Right lobe of liver (tissue), 6 donors: ENCODE data around the gene PRPF6. TPM values are rescaled to one million over a fixed set of nuclear protein-coding genes. Genes with fewer than 3 reads are reported as not detected.

Experiments used
- ATAC-seq, 4 donors: fragments of 200-7000 bp; cut with Tn5 transposase; one replicate each; pipeline ENCODE4 v1.9.1; 2020; ENCODE audit warnings: mild to moderate bottlenecking in 4 of 4, moderate library complexity in 4 of 4
- DNase-seq, 3 donors: peaks; one replicate each; pipeline ENCODE4 v3.0.0-alpha.2; 2020
- H3K27ac ChIP-seq, 3 donors: fragments of 200-600 bp; one replicate each; pipeline ENCODE4 v1.8.0; 2022
- H3K27me3 ChIP-seq, 2 donors: fragments of 200-600 bp; one replicate each; pipeline ENCODE4 v1.8.0; 2022
- H3K36me3 ChIP-seq, 4 donors: fragments of 200-600 bp; sonication (generic) in 1 of 4; one replicate each; pipeline versions ENCODE4 v1.5.1 to v1.8.0; 2017 to 2022; ENCODE audit warnings: control low read depth in 1 of 4
- H3K4me1 ChIP-seq, 4 donors: fragments of 200-600 bp; sonication (generic) in 1 of 4; one replicate each; pipeline versions ENCODE4 v1.5.1 to v1.8.0; 2017 to 2022; ENCODE audit warnings: control low read depth in 1 of 4
- H3K4me3 ChIP-seq, 3 donors: fragments of 200-600 bp; one replicate each; pipeline ENCODE4 v1.8.0; 2022
- H3K9me3 ChIP-seq, 4 donors: fragments of 200-600 bp; sonication (generic) in 1 of 4; one replicate each; pipeline versions ENCODE4 v1.5.1 to v1.8.0; 2017 to 2022; ENCODE audit warnings: control low read depth in 1 of 4
- CTCF ChIP-seq, 4 donors: fragments of 200-600 bp in 3 of 4; fragments of 450-650 bp in 1 of 4; IDR thresholded peaks; one replicate each; pipeline versions ENCODE4 v1.5.1 to v1.8.0; 2016 to 2022; ENCODE audit warnings: antibody characterized with exemption in 4 of 4, mild to moderate bottlenecking in 2 of 4
- POLR2A ChIP-seq: fragments of 450-650 bp; IDR thresholded peaks from one replicate; pipeline ENCODE4 v1.6.1; 2017; ENCODE audit warnings: antibody characterized with exemption, mild to moderate bottlenecking
- WGBS: methylation state at CpG from one replicate; pipeline ENCODE4 v1.1.6; 2018; ENCODE audit warnings: low coverage, low lambda C conversion rate; ENCODE audit not compliant: insufficient coverage; ENCODE audit errors: missing lambda C conversion rate; 5-methylcytosine and 5-hydroxymethylcytosine counted together
- intact Hi-C, 2 donors: fragments of 100-400 bp; cut with DNase I; formaldehyde crosslinking; loops; one replicate each; pipeline versions ENCODE4 v1.11.2 to v1.14.1; 2022
- long read RNA-seq: library from polyadenylated mRNA; unstranded; transcript quantifications from one replicate; pipeline ENCODE4 v2.0.0, GENCODE V29; 2019
- total RNA-seq, 6 experiments: library from RNA; depleted of rRNA in 2 of 6; stranded (reverse); fragments of >200 nt in 2 of 6; fragmentation: NEBNext Ultra II Directional in 3 of 6; extraction: Animal tissue kit (Norgen Biotek cat#: 25700) in 3 of 6; gene quantifications; one replicate each; pipeline versions ENCODE4 v1.1.0 to v1.2.4, GENCODE V29; 2016 to 2023
- donor health status: DM: no; HTN: yes; CAD: no.
- donor health status: DM: no; HTN: no; CAD: no.
- donor health status: DM: no; HTN: no; CAD: no.
- donor health status: DM: no; HTN: yes; CAD: no.
- donor health status: DM: no; HTN: yes; CAD: no.

The PRPF6 gene, protein sequence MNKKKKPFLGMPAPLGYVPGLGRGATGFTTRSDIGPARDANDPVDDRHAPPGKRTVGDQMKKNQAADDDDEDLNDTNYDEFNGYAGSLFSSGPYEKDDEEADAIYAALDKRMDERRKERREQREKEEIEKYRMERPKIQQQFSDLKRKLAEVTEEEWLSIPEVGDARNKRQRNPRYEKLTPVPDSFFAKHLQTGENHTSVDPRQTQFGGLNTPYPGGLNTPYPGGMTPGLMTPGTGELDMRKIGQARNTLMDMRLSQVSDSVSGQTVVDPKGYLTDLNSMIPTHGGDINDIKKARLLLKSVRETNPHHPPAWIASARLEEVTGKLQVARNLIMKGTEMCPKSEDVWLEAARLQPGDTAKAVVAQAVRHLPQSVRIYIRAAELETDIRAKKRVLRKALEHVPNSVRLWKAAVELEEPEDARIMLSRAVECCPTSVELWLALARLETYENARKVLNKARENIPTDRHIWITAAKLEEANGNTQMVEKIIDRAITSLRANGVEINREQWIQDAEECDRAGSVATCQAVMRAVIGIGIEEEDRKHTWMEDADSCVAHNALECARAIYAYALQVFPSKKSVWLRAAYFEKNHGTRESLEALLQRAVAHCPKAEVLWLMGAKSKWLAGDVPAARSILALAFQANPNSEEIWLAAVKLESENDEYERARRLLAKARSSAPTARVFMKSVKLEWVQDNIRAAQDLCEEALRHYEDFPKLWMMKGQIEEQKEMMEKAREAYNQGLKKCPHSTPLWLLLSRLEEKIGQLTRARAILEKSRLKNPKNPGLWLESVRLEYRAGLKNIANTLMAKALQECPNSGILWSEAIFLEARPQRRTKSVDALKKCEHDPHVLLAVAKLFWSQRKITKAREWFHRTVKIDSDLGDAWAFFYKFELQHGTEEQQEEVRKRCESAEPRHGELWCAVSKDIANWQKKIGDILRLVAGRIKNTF
- total RNA-seq, result 10 to 100 TPM; 21.7 to 28.9 (median 24.4) TPM
- long read RNA-seq, transcript PRPF6-201 (21 exons, 3,044 nt), result major isoform, 6 of 9 reads
- long read RNA-seq, partial matches to known transcripts, result 2 of 9 reads
- long read RNA-seq, other reads (novel, unspliced or antisense), result 1 of 9 reads

DNA sequence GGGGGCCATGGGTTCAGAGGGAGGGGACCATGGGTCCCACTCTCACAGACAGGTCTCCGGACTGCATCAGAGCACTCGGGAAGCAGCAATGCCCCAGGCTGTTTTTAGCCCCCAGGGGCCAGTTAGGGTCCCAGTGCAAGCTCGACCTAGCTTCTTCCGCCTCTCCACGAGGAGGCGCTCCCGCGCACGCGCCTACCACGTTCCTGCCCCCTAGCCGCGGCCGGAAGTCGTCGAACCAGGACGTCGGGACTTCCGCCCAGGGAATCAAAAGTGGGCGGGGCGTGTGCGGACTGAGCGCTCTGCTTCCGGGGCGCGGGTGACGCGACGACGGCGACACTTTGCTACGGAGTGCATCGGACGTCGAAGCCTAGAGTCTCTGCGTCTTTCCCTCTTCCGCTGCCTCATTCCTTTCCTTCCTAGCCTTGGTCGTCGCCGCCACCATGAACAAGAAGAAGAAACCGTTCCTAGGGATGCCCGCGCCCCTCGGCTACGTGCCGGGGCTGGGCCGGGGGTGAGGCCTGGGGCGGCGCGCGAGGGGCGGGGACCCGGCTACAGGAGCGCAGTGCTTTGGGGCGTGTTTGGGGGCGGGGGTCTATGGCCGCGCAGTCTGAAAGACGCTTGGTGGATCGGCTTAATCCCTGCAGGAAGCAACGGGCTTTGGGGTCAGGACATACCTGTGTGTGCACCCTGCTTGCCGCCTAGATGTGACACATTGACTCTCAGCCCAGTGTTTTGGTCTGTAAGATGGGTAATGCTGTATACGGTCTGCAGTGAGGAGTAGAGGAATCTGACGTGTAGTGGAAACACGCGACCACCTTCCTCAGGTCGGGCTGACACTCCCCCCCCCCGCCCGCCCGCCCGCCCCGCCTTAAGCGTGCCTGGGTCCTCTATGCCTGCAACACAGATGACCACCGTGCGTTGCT lies at the start of gene PRPF6:
PRPF6 (plus strand) TSS at position 327 of the 923 bp plus-strand sequence; CDS start at position 441, 114 bp downstream.
- peak; percentile 87 to 92 (median 88) for ATAC-seq
- no peaks in the 10 kb centered on the region for H3K9me3 ChIP-seq
- TF ChIP-seq CTCF (IDR thresholded peaks at IDR 0.05) (peak; percentile 71 to 93 (median 84)), POLR2A (peak; percentile 61)
- 0% methylated on average over 28 of the region's 75 CpGs for WGBS
- H3K27me3 ChIP-seq, result no peaks in the 10 kb centered on the region
- DNase-seq, result peak; percentile 96
- H3K27ac ChIP-seq, result peak within 1 kb of the TSS; percentile 45 to 77 (median 65)
- peak within 1 kb of the TSS; percentile 91 to 99 (median 99) for H3K4me3 ChIP-seq
- intact Hi-C loops, result no loop called here
- peaks cover 0 to 23% (median 12%) of the 10 kb centered on the region in 4 donors for H3K4me1 ChIP-seq
- peaks cover 0 to 27% (median 6%) of the 10 kb centered on the region in 4 donors for H3K36me3 ChIP-seq

- no peaks in the 10 kb centered on the region for H3K4me1 ChIP-seq
- TF ChIP-seq POLR2A (no peak), CTCF (IDR thresholded peaks at IDR 0.05) (no peak)
- 84% methylated on average over 5 of the region's 19 CpGs for WGBS
- peaks cover 0 to 56% (median 25%) of the 10 kb centered on the region in 4 donors for H3K36me3 ChIP-seq
- no peak overlapping the region for H3K27ac ChIP-seq
- no peaks in the 10 kb centered on the region for H3K9me3 ChIP-seq
- DNase-seq (no peak), ATAC-seq (no peak)
- no peak overlapping the region for H3K4me3 ChIP-seq
- intact Hi-C loops, result loop anchor here in 1 of 2 donors (10.0 kb wide), 1 partner anchor 47 kb away; no protein-coding TSS in a partner anchor
- no peaks in the 10 kb centered on the region for H3K27me3 ChIP-seq
Measured at GRCh38 chr20:63931735-63932134, 49.2 kb upstream of the PRPF6 start.

- TF ChIP-seq CTCF (IDR thresholded peaks at IDR 0.05) (no peak), POLR2A (no peak)
- intact Hi-C loops, result loop anchor here in 1 of 2 donors (10.0 kb wide), 1 partner anchor 48 kb away; no protein-coding TSS in a partner anchor
- Histone ChIP-seq H3K4me3 (no peak overlapping the region), H3K9me3 (no peaks in the 10 kb centered on the region), H3K36me3 (peaks cover 0 to 56% (median 25%) of the 10 kb centered on the region in 4 donors), H3K4me1 (no peaks in the 10 kb centered on the region), H3K27me3 (no peaks in the 10 kb centered on the region), H3K27ac (no peak overlapping the region)
- ATAC-seq (no peak), DNase-seq (no peak)
- 90% methylated on average over 5 of the region's 17 CpGs for WGBS
Measured at GRCh38 chr20:63932606-63933160, 48.2 kb upstream of the PRPF6 start.
